HG02759 (cell line): ENCODE measurements around the gene PWWP3B.
"Not testable (repeated sequence)": the region's sequence is repeated elsewhere in the genome, so short reads cannot be mapped to it uniquely, and the experiment has no call there.

ENCODE experiments used
- ATAC-seq: cut with Tn5 transposase; IDR thresholded peaks from one replicate; pipeline ENCODE4 v1.9.1; 2021; ENCODE audit warnings: mild to moderate bottlenecking, moderate library complexity; ENCODE audit not compliant: unreplicated experiment

The PWWP3B gene

GRCh38 chrX:106168107-106168506 lies at the start of gene PWWP3B:
PWWP3B (plus strand) TSS chrX:106168305; CDS start chrX:106205433, 37,128 bp downstream.
- ATAC-seq, result no peak

GRCh38 chrX:106139048-106139447 lies 29.1 kb upstream of the PWWP3B start:
- no peak for ATAC-seq

GRCh38 chrX:106144755-106145639 lies 23.1 kb upstream of the PWWP3B start:
- ATAC-seq, result no peak

- no peak for ATAC-seq
These were observed 17.4 kb upstream of the PWWP3B start for GRCh38 chrX:106150701-106151100.

- ATAC-seq, result no peak
These were observed 8.2 kb upstream of the PWWP3B start for GRCh38 chrX:106159861-106160282.

GRCh38 chrX:106170318-106170717 lies 2.2 kb downstream of the PWWP3B start:
- ATAC-seq, result no peak

GRCh38 chrX:106171293-106171820 lies 3.3 kb downstream of the PWWP3B start:
- no peak for ATAC-seq

GRCh38 chrX:106177106-106177981 lies 9.2 kb downstream of the PWWP3B start:
- ATAC-seq, result no peak

GRCh38 chrX:106177982-106178321 lies 9.8 kb downstream of the PWWP3B start:
- ATAC-seq, result no peak

GRCh38 chrX:106178826-106179225 lies 10.7 kb downstream of the PWWP3B start:
- no peak for ATAC-seq

- ATAC-seq, result not testable (repeated sequence)
These were observed 15.6 kb downstream of the PWWP3B start for GRCh38 chrX:106183685-106184084.

- no peak for ATAC-seq
These were observed 33.5 kb downstream of the PWWP3B start for GRCh38 chrX:106201502-106202178.

- no peak for ATAC-seq
These were observed 35.2 kb downstream of the PWWP3B start for GRCh38 chrX:106203315-106203714.

GRCh38 chrX:106208154-106208553 lies 40.0 kb downstream of the PWWP3B start:
- no peak for ATAC-seq
